ENCODE measurements around the gene PRPF38A.

DNA sequence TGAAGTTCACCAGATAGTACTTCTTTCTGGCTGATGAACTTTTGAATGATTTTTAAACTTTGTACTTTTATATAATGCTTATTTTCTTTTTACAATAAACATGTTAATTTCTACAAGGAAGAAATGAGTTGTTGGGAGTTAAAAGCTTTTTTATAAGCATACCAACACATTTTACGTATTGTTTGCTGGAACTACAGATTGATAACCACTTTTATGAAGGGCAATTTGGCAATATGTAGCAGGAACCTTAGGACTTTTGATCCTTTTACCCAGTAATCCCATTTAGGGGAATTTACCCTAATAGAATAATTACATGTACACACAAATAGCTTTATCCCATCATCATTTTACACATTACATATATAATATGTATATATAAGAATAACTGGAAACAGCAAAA is 16.3 kb downstream of the PRPF38A start:
- TF ChIP-seq SP1 (IDR thresholded peaks at IDR 0.05) (no peak), TARDBP (IDR thresholded peaks at IDR 0.05) (no peak), FOXK2 (IDR thresholded peaks at IDR 0.05) (no peak), FOXA1 (IDR thresholded peaks at IDR 0.05) (no peak), HDGF (IDR thresholded peaks at IDR 0.05; ENCODE audit: borderline replicate concordance) (no peak), FOXM1 (IDR thresholded peaks at IDR 0.05; ENCODE audit: borderline replicate concordance) (no peak), BHLHE40 (IDR thresholded peaks at IDR 0.05; ENCODE audit: borderline replicate concordance) (no peak), SUZ12 (IDR thresholded peaks at IDR 0.05) (no peak), ELF4 (IDR thresholded peaks at IDR 0.05) (no peak), ARNT (IDR thresholded peaks at IDR 0.05) (no peak), CTBP1 (IDR thresholded peaks at IDR 0.05; ENCODE audit: borderline replicate concordance) (no peak)
- TF ChIP-seq, protein P1, sequence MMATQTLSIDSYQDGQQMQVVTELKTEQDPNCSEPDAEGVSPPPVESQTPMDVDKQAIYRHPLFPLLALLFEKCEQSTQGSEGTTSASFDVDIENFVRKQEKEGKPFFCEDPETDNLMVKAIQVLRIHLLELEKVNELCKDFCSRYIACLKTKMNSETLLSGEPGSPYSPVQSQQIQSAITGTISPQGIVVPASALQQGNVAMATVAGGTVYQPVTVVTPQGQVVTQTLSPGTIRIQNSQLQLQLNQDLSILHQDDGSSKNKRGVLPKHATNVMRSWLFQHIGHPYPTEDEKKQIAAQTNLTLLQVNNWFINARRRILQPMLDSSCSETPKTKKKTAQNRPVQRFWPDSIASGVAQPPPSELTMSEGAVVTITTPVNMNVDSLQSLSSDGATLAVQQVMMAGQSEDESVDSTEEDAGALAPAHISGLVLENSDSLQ (IDR thresholded peaks at IDR 0.05), result no peak
